Glutamatergic neuron (in vitro differentiated cells): Measurements from ENCODE around the gene SMIM17. TPM values are rescaled to one million over a fixed set of nuclear protein-coding genes. Genes with fewer than 3 reads are reported as not detected.

ENCODE experiments used
- DNase-seq: peaks from one replicate; pipeline ENCODE4 v3.0.0; 2022
- H3K27ac Mint-ChIP-seq: one replicate; pipeline ENCODE4 v1.8.0; 2020; ENCODE audit warnings: mild to moderate bottlenecking, mixed read lengths, inconsistent platforms; ENCODE audit not compliant: unreplicated experiment
- H3K27me3 Mint-ChIP-seq: one replicate; pipeline ENCODE4 v1.8.0; 2020; ENCODE audit warnings: mild to moderate bottlenecking, moderate library complexity, mixed read lengths, inconsistent platforms; ENCODE audit not compliant: unreplicated experiment
- H3K36me3 Mint-ChIP-seq: one replicate; pipeline ENCODE4 v1.8.0; 2020; ENCODE audit warnings: mild to moderate bottlenecking, mixed read lengths, inconsistent platforms; ENCODE audit not compliant: unreplicated experiment
- H3K4me1 Mint-ChIP-seq: one replicate; pipeline ENCODE4 v1.8.0; 2020; ENCODE audit warnings: mild to moderate bottlenecking, low read depth, mixed read lengths, inconsistent platforms; ENCODE audit not compliant: unreplicated experiment
- H3K4me3 Mint-ChIP-seq: one replicate; pipeline ENCODE4 v1.8.0; 2020; ENCODE audit warnings: mild to moderate bottlenecking, mixed read lengths, inconsistent platforms; ENCODE audit not compliant: unreplicated experiment
- H3K9me3 Mint-ChIP-seq: one replicate; pipeline ENCODE4 v1.8.0; 2020; ENCODE audit warnings: mild to moderate bottlenecking, moderate library complexity, mixed read lengths, inconsistent platforms; ENCODE audit not compliant: unreplicated experiment
- total RNA-seq: library from RNA; stranded (reverse); fragmentation: NEBNext Ultra II Directional; extraction: Animal tissue kit (Norgen Biotek cat#: 25700); gene quantifications from one replicate; pipeline ENCODE4 v1.2.1, GENCODE V29; 2021; ENCODE audit not compliant: unreplicated experiment
- TF ChIP-seq, protein P1 (sequence below): fragments of 200-600 bp; sonication (generic); IDR thresholded peaks from one replicate; pipeline ENCODE4 v1.5.0; 2021; ENCODE audit not compliant: partially characterized antibody, unreplicated experiment

Gene SMIM17
- total RNA-seq, 1 donor from 2014 or later = 2.7 TPM

DNA sequence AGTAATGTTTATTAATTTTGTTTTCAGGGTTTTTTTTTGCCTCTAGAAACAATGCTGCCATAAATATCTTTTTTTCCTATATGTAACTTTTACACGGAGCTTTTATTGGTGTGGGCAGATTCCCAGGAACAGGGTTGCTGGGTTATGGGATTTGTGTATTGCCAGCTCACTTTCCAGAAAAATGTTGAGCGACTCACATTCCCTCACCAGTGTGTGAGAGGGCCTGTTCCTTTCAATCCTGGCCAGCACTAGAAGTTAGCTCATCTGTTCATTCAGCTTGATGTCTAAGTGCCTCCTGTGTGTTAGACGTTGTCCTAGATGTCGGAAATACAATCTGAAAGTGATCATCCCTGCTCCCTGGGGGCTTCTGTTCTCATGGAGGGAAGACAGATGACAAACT, 45.3 kb upstream of the SMIM17 start:
- Mint-ChIP-seq H3K4me3 (no peak overlapping the region), H3K4me1 (peaks cover 8% of the 10 kb centered on the region), H3K27ac (no peak overlapping the region), H3K9me3 (peaks cover 17% of the 10 kb centered on the region), H3K27me3 (peaks cover 8% of the 10 kb centered on the region), H3K36me3 (peaks cover 41% of the 10 kb centered on the region)
- TF ChIP-seq, protein P1, sequence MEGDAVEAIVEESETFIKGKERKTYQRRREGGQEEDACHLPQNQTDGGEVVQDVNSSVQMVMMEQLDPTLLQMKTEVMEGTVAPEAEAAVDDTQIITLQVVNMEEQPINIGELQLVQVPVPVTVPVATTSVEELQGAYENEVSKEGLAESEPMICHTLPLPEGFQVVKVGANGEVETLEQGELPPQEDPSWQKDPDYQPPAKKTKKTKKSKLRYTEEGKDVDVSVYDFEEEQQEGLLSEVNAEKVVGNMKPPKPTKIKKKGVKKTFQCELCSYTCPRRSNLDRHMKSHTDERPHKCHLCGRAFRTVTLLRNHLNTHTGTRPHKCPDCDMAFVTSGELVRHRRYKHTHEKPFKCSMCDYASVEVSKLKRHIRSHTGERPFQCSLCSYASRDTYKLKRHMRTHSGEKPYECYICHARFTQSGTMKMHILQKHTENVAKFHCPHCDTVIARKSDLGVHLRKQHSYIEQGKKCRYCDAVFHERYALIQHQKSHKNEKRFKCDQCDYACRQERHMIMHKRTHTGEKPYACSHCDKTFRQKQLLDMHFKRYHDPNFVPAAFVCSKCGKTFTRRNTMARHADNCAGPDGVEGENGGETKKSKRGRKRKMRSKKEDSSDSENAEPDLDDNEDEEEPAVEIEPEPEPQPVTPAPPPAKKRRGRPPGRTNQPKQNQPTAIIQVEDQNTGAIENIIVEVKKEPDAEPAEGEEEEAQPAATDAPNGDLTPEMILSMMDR = no peak
- no peak for DNase-seq

DNA sequence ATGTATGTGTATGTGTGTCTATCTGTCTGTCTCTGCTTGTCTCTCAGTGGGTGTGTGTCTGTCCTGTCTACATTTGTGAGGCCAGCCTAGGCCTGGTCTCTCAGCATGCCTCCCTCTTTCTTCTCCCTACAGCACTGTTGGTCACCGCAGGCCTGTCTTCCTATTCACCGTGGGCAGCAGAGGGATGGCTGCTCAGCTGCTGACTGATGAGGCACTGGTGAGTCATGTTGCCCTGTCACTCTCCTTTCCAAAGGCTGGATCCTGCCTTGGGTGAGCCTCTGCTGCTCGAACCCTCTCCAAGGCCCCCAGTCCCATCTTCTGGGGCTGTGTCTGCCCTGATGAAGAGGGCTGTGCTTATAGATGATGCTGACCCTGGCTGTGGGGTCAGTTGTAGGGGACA, 41.6 kb upstream of the SMIM17 start:
- peaks cover 3% of the 10 kb centered on the region for H3K4me1 Mint-ChIP-seq
- no peaks in the 10 kb centered on the region for H3K27me3 Mint-ChIP-seq
- H3K27ac Mint-ChIP-seq = no peak overlapping the region
- peaks cover 9% of the 10 kb centered on the region for H3K9me3 Mint-ChIP-seq
- H3K36me3 Mint-ChIP-seq = peaks cover 55% of the 10 kb centered on the region
- TF ChIP-seq, protein P1 = no peak
- no peak overlapping the region for H3K4me3 Mint-ChIP-seq
- DNase-seq = no peak

DNA sequence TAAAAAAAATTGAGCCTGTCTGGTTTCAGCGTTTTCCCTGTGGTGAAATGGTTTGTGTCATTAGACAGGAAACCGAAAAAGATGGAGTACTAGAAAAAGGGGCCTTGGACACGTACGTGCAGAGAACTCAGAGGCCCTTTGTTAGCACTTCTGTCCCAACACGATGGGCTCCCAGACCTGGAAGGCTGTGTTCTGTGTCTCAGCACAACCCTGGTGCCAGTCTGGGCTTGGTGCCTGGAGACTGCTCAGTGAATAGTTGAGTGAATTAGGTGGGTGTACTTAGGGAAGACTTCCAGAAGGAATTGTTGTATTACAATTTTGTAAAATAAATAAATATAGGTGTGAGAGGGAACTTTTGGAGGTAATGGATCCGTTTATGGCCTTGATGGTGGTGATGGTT, 39.1 kb upstream of the SMIM17 start:
- TF ChIP-seq, protein P1 = no peak
- no peak overlapping the region for H3K27ac Mint-ChIP-seq
- peaks cover 52% of the 10 kb centered on the region for H3K36me3 Mint-ChIP-seq
- H3K4me1 Mint-ChIP-seq = peaks cover 2% of the 10 kb centered on the region
- no peak overlapping the region for H3K4me3 Mint-ChIP-seq
- DNase-seq = no peak
- peaks cover 9% of the 10 kb centered on the region for H3K9me3 Mint-ChIP-seq
- no peaks in the 10 kb centered on the region for H3K27me3 Mint-ChIP-seq

DNA sequence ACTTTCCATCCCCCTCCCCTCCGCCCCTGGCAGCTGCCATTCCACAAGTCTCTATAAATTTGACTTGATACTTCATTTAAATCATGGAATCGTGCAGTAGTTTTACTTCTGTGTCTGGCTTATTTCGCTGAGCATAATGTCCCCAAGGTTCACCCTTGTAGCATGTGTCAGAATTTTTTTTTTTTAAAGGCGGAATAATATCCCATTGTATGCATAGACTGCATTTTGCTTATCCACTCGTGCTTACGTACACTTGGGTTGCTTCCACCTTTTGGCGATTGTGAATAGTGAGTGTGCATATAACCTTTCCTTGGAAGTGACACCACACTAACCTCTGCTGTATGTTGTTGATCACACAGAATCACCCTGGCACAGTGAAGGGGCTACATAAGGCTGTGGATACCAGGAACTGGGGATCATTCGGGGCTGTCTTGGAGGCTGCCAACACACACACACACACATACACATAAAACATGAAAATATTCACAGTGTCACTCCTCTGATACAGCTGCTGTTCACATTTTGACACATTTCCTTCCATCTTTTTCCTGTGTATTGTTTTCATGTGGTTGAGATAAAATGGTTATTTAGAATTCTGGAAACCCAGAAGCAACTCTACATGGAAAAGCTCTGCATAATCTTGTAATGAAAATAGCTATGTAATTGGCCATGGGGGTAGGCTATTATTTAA, 34.5 kb upstream of the SMIM17 start:
- peaks cover 33% of the 10 kb centered on the region for H3K36me3 Mint-ChIP-seq
- peaks cover 10% of the 10 kb centered on the region for H3K4me1 Mint-ChIP-seq
- H3K4me3 Mint-ChIP-seq = no peak overlapping the region
- H3K27ac Mint-ChIP-seq = no peak overlapping the region
- no peak for DNase-seq
- TF ChIP-seq, protein P1 = no peak
- no peaks in the 10 kb centered on the region for H3K27me3 Mint-ChIP-seq
- peaks cover 6% of the 10 kb centered on the region for H3K9me3 Mint-ChIP-seq

DNA sequence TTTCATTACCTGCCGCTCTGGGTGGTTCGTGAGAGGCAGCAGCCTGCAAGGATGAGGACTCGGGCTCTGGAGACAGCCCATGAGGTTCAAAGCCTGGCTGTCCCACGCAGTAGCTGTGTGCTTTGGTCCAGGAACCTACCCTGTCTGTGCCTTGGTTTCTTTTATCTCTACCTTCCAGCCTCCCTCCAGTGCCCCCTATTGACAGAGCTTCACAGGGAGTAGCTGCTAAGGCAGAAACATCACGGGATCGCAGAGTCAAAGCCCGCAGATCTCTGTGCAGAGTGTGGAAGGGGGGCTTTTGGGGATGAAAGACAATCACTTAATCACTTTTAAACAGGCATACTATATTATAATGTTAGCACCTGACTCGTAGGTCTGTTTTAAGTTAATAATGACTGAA, 31.7 kb upstream of the SMIM17 start:
- TF ChIP-seq, protein P1 = no peak
- Mint-ChIP-seq H3K9me3 (peaks cover 5% of the 10 kb centered on the region), H3K27ac (no peak overlapping the region), H3K27me3 (no peaks in the 10 kb centered on the region), H3K4me3 (no peak overlapping the region), H3K4me1 (peaks cover 10% of the 10 kb centered on the region), H3K36me3 (peaks cover 42% of the 10 kb centered on the region)
- DNase-seq = no peak
